Astrocyte (in vitro differentiated cells and primary cell): Measurements from ENCODE around the gene VAV1. TPM values are rescaled to one million over a fixed set of nuclear protein-coding genes. Genes with fewer than 3 reads are reported as not detected.

Experiments used
- DNase-seq: peaks from one replicate; pipeline ENCODE4 v3.0.0-alpha.2; 2010; ENCODE audit warnings: low read depth
- FAIRE-seq: peaks from 2 replicates; lab custom pipeline; 2011; peaks lifted over from hg19 to GRCh38; lab: Jason Lieb, UNC
- H2AFZ ChIP-seq: 2 replicates; pipeline ENCODE4 v1.6.0; 2012; ENCODE audit warnings: low read depth, low read length, inconsistent platforms
- H3K27ac ChIP-seq: 2 replicates; pipeline ENCODE4 v1.5.1; 2011; ENCODE audit warnings: low read depth, low read length, inconsistent platforms
- H3K27me3 ChIP-seq: 2 replicates; pipeline ENCODE4 v1.6.0; 2011; ENCODE audit warnings: low read length, inconsistent platforms; ENCODE audit not compliant: insufficient read depth
- H3K36me3 ChIP-seq: 2 replicates; pipeline ENCODE4 v1.5.1; 2011; ENCODE audit warnings: low read length, inconsistent platforms; ENCODE audit not compliant: insufficient read depth
- H3K4me1 ChIP-seq: 2 replicates; pipeline ENCODE4 v1.5.1; 2011; ENCODE audit warnings: low read length, inconsistent platforms; ENCODE audit not compliant: insufficient read depth
- H3K4me2 ChIP-seq: 2 replicates; pipeline ENCODE4 v1.6.0; 2012; ENCODE audit warnings: low read length, inconsistent platforms
- H3K4me3 ChIP-seq: 2 replicates; pipeline ENCODE4 v1.5.1; 2011; ENCODE audit warnings: low read depth, mild to moderate bottlenecking, low read length, inconsistent platforms; ENCODE audit not compliant: insufficient read depth
- H3K79me2 ChIP-seq: 2 replicates; pipeline ENCODE4 v1.6.0; 2012; ENCODE audit warnings: mild to moderate bottlenecking, low read length, inconsistent platforms; ENCODE audit not compliant: insufficient read depth
- H3K9ac ChIP-seq: 2 replicates; pipeline ENCODE4 v1.6.0; 2012; ENCODE audit warnings: mild to moderate bottlenecking, low read length, inconsistent platforms
- H3K9me3 ChIP-seq: 2 replicates; pipeline ENCODE4 v1.5.1; 2012; ENCODE audit warnings: low read depth, mild to moderate bottlenecking, low read length, inconsistent platforms; ENCODE audit not compliant: insufficient read depth
- H4K20me1 ChIP-seq: 2 replicates; pipeline ENCODE4 v1.6.0; 2012; ENCODE audit warnings: low read length, inconsistent platforms; ENCODE audit not compliant: insufficient read depth
- H3K27ac Mint-ChIP-seq: one replicate; pipeline ENCODE4 v1.8.0; 2021; ENCODE audit warnings: mild to moderate bottlenecking, mixed read lengths; ENCODE audit not compliant: unreplicated experiment
- H3K27me3 Mint-ChIP-seq: one replicate; pipeline ENCODE4 v1.8.0; 2021; ENCODE audit warnings: low read depth, mixed read lengths; ENCODE audit not compliant: unreplicated experiment
- H3K36me3 Mint-ChIP-seq: one replicate; pipeline ENCODE4 v1.8.0; 2021; ENCODE audit warnings: low read depth, mixed read lengths; ENCODE audit not compliant: unreplicated experiment
- H3K4me1 Mint-ChIP-seq: one replicate; pipeline ENCODE4 v1.8.0; 2021; ENCODE audit warnings: low read depth, mixed read lengths; ENCODE audit not compliant: unreplicated experiment
- H3K4me3 Mint-ChIP-seq: one replicate; pipeline ENCODE4 v1.8.0; 2021; ENCODE audit warnings: mild to moderate bottlenecking, moderate library complexity, mixed read lengths; ENCODE audit not compliant: unreplicated experiment
- H3K9me3 Mint-ChIP-seq: one replicate; pipeline ENCODE4 v1.8.0; 2021; ENCODE audit warnings: mild to moderate bottlenecking, mixed read lengths; ENCODE audit not compliant: unreplicated experiment
- EZH2 ChIP-seq: IDR thresholded peaks from 2 replicates; pipeline ENCODE4 v1.6.1; 2012; ENCODE audit warnings: mild to moderate bottlenecking, low read length, inconsistent platforms; ENCODE audit not compliant: insufficient read depth
- total RNA-seq: library from RNA; stranded (reverse); gene quantifications from 2 replicates; pipeline ENCODE4 v1.2.1, GENCODE V29; 2021
- TF ChIP-seq, protein P1 (sequence below): IDR thresholded peaks from 2 replicates; pipeline ENCODE4 v1.5.1; 2011; ENCODE audit warnings: low read depth, mild to moderate bottlenecking, inconsistent platforms, low read length, moderate library complexity; ENCODE audit not compliant: insufficient read depth

The VAV1 gene
- total RNA-seq, 1 donor from 2014 or later: not detected

GRCh38 chr19:6801485-6802086 is 29.1 kb downstream of the VAV1 start:
- Histone ChIP-seq H3K4me3 (no peak overlapping the region), H3K9ac (no peak overlapping the region), H3K27ac (no peak overlapping the region), H2AFZ (peak overlapping the region; percentile 49), H3K36me3 (no peaks in the 10 kb centered on the region), H3K4me1 (peaks cover 5% of the 10 kb centered on the region), H4K20me1 (no peaks in the 10 kb centered on the region), H3K9me3 (no peaks in the 10 kb centered on the region), H3K27me3 (no peaks in the 10 kb centered on the region), H3K4me2 (peak overlapping the region; percentile 59), H3K79me2 (no peaks in the 10 kb centered on the region)
- peak; percentile 1 for DNase-seq
- no peaks in the 10 kb centered on the region for H3K4me1 Mint-ChIP-seq
- H3K27me3 Mint-ChIP-seq: no peaks in the 10 kb centered on the region
- no peak for FAIRE-seq
- peaks cover 22% of the 10 kb centered on the region for H3K9me3 Mint-ChIP-seq
- no peak overlapping the region for H3K4me3 Mint-ChIP-seq
- TF ChIP-seq, protein P1, sequence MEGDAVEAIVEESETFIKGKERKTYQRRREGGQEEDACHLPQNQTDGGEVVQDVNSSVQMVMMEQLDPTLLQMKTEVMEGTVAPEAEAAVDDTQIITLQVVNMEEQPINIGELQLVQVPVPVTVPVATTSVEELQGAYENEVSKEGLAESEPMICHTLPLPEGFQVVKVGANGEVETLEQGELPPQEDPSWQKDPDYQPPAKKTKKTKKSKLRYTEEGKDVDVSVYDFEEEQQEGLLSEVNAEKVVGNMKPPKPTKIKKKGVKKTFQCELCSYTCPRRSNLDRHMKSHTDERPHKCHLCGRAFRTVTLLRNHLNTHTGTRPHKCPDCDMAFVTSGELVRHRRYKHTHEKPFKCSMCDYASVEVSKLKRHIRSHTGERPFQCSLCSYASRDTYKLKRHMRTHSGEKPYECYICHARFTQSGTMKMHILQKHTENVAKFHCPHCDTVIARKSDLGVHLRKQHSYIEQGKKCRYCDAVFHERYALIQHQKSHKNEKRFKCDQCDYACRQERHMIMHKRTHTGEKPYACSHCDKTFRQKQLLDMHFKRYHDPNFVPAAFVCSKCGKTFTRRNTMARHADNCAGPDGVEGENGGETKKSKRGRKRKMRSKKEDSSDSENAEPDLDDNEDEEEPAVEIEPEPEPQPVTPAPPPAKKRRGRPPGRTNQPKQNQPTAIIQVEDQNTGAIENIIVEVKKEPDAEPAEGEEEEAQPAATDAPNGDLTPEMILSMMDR: no peak
- H3K27ac Mint-ChIP-seq: no peak overlapping the region
- H3K36me3 Mint-ChIP-seq: no peaks in the 10 kb centered on the region

DNA sequence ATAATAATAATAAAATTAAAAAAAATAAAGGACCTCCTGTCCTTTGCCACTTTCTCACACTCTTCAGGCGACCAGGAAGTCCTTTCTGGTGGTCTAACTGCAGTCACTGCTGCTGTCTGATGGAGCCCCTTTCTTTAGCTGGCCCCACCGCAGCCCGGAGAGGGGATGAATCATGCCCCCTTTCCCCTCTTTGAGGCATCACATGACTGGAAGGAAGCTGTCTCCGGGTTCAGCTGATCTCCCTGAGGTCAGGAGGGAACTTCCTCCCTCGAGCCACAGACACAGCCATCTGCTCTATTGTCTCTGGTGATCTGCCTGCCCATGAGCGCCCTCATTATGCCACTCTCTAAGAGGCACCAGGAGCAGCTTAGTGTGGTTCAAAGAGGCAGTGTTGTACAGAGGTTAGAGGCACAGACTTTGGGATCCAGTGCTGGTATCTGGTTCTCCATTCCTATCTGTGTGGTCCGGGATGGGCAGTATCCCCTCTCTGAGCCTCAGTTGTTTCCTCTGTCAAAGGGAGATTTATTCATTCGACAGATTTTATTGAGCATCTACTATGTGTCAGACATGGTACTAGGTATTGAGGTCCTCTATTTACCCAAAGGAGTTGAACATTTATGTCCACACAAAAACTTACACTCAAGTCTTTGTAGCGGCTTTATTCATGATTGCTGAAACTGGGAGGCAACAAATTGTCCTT is 30.0 kb downstream of the VAV1 start:
- Histone ChIP-seq H3K9ac (no peak overlapping the region), H2AFZ (no peak overlapping the region), H3K79me2 (no peaks in the 10 kb centered on the region), H4K20me1 (no peaks in the 10 kb centered on the region), H3K27me3 (no peaks in the 10 kb centered on the region), H3K4me3 (no peak overlapping the region), H3K4me2 (no peak overlapping the region), H3K9me3 (no peaks in the 10 kb centered on the region), H3K27ac (no peak overlapping the region), H3K4me1 (peaks cover 5% of the 10 kb centered on the region), H3K36me3 (no peaks in the 10 kb centered on the region)
- H3K9me3 Mint-ChIP-seq: peaks cover 21% of the 10 kb centered on the region
- no peaks in the 10 kb centered on the region for H3K36me3 Mint-ChIP-seq
- H3K27me3 Mint-ChIP-seq: no peaks in the 10 kb centered on the region
- no peak for FAIRE-seq
- H3K27ac Mint-ChIP-seq: no peak overlapping the region
- H3K4me3 Mint-ChIP-seq: no peak overlapping the region
- no peak for DNase-seq
- TF ChIP-seq EZH2: no peak
- TF ChIP-seq, protein P1: no peak
- no peaks in the 10 kb centered on the region for H3K4me1 Mint-ChIP-seq

- Histone ChIP-seq H4K20me1 (no peaks in the 10 kb centered on the region), H3K27ac (no peak overlapping the region), H2AFZ (no peak overlapping the region), H3K4me3 (no peak overlapping the region), H3K4me1 (peaks cover 5% of the 10 kb centered on the region), H3K4me2 (no peak overlapping the region), H3K79me2 (no peaks in the 10 kb centered on the region), H3K9me3 (no peaks in the 10 kb centered on the region), H3K36me3 (no peaks in the 10 kb centered on the region), H3K9ac (no peak overlapping the region), H3K27me3 (no peaks in the 10 kb centered on the region)
- TF ChIP-seq, protein P1: no peak
- no peak for TF ChIP-seq EZH2
- H3K4me1 Mint-ChIP-seq: no peaks in the 10 kb centered on the region
- H3K36me3 Mint-ChIP-seq: no peaks in the 10 kb centered on the region
- H3K4me3 Mint-ChIP-seq: no peak overlapping the region
- peaks cover 21% of the 10 kb centered on the region for H3K9me3 Mint-ChIP-seq
- DNase-seq: no peak
- H3K27me3 Mint-ChIP-seq: no peaks in the 10 kb centered on the region
- FAIRE-seq: no peak
- no peak overlapping the region for H3K27ac Mint-ChIP-seq
Observed at GRCh38 chr19:6803036-6803404, 30.5 kb downstream of the VAV1 start.
